G401 (cell line): ENCODE measurements around the gene WARS2. TPM values are rescaled to one million over a fixed set of nuclear protein-coding genes. Genes with fewer than 3 reads are reported as not detected.

Experiments
- DNase-seq: peaks from one replicate; pipeline ENCODE4 v3.0.0-alpha.2; 2015; ENCODE audit warnings: low spot score
- in situ Hi-C: cut with HindIII; loops from 2 replicates; pipeline ENCODE4 v1.10.0; 2016; ENCODE audit warnings: low sequenced_read_pairs, mixed read lengths
- total RNA-seq: library from RNA; depleted of rRNA; stranded (reverse); fragments of >200 nt; shearing (Covaris generic); gene quantifications from 2 replicates; pipeline ENCODE4 v1.2.3, GENCODE V29; 2014

Gene WARS2
- total RNA-seq, 1 experiment from 2014 or later, result 15.5 TPM

DNA sequence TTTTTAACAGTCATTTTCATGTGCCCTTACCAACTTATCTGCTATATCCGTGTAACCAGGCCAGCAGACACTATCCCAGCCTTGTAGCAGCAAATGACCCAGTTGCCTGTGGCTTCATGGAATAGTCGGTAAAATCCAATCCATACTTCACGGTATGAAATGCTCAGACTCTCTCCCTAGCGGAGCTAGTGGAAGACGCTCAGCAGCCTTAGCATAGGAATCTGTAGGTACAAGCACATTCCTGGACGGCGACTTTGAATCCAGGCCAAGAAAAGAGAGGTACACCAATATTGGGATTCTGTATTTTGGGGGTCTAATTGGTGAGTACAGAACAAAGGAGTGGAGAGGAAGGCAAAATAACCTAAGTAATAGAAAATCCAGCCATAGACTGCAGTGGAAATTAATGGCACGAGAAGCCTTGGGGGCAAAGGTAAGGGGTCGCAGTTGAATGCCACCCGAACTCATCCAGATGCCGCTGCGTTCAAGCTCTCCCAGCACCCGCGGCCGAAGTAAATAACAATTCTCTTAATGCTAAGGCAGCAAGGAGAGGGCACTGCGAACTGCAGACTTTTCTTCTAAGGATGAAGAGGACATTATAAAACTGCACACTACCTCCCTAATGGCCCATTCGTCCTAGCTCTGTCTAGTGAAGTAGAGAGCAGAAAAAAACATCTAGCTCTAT is 134.6 kb downstream of the WARS2 start:
- in situ Hi-C loops, result no loop called here
- no peak for DNase-seq

DNA sequence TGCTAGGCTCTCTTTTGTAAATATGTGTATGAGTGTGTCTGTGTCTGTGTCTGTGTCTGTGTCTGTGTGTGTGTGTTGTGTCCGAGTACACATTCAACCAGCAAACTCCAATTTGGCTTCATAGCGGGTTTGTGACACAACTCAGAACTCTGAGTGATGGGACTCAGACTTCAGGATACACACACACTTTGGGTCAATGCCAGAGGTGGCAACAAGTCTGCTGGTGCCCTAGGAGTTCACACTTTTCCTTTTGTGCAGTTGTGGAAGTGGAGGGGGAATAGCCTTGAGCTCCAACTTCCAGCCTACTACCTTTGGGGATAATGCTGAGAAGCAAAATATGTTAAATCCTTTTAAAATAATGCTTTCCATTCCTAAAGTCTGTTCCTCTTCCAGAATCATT is 135.7 kb downstream of the WARS2 start:
- no peak for DNase-seq
- in situ Hi-C loops, result no loop called here

DNA sequence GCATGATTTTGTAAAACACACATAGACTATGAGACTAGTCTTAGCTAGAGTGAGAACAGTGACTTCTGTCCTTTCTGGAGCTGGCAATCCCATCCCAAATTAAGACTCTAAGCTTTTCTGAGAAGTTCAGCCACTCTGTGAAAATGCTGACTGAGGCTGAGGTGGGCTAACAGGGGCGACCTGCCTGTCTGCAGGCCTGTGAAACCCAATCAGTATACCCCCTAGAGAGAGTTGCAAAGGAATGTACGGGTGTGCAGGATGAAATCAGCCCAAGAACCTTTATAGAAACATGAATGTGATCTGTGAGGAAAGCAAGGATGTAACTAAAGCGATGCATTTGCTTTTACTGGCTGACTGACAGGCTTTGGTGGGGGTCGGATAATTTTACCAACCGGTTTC is 136.3 kb downstream of the WARS2 start:
- in situ Hi-C loops, result no loop called here
- DNase-seq, result no peak

DNA sequence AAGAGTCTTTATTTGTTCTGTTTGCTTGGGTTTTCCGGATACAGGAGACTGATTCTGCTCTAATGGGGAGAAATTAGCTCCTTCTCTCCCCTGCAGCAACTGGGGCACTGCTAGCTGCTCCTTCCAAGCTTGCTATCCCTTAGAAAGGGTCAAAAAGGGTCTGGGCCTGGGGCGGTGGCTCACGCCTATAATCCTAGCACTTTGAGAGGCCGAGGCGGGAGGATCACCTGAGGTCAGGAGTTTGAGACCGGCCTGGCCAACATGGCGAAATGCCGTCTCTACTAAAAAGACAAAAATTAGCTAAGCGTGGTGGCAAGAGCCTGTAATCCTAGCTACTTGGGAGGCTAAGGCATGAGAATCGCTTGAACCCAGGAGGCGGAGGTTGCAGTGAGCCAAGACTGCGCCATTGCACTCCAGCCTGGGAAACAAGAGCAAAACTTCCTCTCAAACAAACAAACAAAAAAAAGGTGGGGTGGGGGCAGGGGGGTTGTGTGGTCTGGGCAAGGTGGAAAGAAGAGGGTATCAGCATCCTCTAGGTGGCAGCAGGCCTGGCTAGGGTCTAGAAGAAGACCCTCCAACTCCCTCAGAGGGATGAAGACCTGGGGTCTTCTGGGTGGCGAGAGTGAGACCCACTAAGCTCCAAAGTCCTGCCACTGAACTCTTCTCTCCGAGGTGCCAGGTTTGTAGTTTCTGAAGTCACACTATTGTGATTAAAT is 136.9 kb downstream of the WARS2 start:
- in situ Hi-C loops, result no loop called here
- no peak for DNase-seq

DNA sequence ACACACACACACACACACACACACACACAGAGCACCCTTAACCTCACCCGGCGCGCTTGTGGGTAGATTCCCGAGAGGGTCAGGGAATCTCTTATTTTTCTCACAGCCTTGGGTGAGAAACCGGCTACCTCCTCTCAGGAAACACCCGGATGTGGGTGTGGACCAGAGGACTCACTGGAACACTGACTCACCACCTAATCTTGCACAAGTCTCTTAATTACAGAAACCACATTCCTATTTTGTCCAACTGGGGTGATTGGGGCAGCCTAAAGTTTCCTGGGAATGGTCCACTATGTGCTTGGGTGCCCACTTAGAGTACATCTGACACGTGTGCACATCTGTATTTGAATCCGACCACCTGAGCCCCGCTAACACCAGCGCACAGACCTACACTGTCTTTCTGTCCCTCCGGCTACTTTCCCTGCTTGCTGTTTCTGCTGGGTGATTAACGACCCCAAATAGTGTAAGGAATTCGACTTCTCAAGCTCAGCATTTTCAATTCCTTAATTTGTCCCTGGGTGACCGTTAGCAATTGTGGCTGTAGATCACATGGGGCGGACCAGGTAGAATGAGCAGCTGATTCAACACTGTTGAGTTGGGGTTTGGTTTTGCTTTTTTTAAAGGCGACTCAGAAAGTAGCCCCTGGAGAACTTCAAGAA is 138.3 kb downstream of the WARS2 start:
- in situ Hi-C loops, result no loop called here
- no peak for DNase-seq

DNA sequence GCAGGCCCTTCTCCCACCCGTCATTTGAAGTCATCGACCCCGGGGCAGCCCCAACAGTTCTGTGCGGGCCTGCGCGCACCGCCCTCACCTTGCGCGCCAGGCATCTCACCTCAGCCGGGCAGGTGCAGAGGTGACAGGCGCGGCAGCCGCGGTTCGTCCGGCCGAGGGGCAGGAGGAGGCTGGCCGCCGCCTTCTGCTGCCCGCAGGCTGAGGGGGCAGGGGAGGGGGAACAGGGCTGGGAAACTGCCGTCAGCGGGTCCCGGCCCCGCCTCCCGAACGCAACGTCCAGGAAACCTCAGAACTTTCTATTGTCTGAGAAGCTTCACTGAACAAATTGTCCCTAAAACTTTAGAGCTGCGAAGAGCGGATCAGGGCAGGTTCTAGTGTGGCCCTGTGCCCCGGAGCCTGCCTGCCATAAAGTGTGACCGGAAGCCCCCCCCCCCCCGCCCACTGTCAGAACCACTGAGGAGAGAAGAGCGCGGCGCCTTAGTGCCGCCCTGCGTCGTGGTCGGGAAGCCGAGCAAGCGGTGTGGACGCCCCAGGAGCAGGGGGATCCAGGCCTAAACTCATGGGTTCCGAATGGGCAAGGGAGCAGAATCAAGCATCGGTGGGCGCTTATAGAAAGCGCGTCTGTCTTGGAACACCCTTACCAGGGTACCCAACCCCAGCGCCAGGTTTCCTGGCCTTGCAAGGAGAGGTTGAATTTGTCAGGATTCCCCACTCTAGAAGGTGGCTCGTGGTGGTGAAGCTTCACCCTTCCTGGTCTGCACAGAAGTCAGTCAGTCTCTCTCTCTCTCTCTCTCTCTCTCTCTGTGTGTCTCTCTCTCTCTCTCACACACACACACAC is 139.0 kb downstream of the WARS2 start:
- in situ Hi-C loops, result no loop called here
- DNase-seq, result no peak

DNA sequence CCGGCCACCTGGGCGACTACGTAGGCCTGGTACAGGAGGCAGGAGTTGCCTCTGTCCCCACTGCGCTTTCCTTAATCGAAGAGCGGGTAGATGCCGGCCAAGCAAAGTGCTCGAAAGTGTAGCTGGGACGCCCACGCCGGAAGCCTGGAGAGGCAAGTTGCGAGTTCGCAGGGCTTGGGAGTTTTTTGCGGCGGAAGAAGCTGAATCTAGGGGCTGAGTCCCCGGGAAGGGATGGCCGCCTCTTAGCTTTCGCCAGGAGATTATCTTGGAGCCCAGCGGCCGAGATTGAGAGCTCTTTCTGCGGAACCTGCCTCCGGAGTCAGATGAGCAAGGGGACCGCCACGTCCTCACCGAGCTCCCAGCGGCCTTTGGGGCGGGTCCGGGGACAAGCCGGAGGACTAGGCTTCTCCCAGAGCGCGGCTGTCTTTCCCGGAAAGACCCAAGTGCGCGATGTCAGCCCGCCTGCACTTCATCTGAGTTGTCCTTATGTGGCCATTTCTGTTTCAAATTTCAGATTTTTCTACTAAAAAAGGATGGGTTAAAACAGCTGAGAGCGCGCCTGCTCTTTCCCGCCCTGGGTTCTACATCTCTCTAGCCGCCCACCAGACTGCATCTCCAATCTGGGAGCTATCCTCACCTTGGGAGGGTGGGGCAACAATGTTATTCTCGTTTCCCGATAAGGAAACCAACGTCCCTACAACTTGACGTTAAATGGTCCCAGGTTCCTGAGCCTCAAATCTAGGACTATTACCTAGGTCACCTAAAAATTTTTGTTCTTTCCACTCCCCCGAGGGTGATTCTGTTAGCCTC is 139.9 kb downstream of the WARS2 start:
- DNase-seq, result no peak
- in situ Hi-C loops, result no loop called here

DNA sequence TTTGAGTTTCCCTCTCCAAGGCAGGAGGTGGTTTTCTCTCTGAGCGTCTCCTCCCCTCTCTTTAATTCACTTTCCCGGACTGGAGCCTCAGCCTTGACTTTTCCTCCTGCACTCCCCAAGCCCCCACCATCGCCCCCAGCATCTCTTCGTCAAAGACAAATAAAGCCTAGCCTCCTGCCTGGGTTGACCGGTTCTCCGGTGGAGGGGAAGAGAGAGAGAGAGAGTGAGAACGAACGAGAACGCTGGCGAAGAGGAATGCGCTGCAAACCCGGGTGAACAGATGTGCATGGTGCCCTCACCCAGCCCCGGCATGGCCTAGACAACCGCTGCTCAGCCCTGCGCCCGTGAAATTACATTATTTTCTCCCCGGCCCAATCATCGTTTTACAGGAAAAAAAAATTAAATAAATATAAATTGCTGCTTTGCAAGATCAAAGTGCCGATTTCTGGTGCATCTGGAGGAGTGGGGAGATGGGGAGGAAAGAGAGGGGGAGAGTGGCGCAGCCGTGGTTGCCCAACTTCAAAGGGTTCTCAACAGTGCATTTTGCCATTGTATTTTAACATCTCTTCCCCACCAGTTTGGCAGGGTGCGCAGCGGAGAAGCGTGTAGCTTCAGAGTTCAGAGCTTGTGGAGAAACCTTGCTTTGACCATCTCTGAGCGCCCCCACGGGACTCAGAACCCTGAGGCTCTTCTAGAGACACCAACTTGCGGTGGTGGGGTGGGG is 140.9 kb downstream of the WARS2 start:
- DNase-seq, result no peak
- in situ Hi-C loops, result no loop called here

DNA sequence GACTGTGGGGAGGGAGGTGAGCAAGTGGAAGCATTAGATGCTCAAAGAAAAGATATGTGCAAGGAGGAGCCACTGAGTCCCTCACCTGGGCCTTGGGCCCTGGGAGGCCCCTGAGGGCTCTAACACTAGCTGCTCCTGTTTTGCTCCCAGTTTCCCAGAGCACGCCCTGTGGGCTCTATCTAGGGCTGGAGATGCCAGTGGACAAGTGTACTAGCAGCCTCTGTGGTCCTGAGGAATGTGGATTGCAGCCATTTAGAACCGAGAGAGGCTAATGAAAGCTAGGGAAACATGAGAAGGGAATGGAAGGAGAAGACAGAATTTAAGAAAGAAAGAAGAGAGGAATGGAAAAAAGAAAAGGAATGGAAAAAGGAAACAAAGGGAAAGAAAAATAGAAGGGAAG is 142.3 kb downstream of the WARS2 start:
- in situ Hi-C loops, result no loop called here

DNA sequence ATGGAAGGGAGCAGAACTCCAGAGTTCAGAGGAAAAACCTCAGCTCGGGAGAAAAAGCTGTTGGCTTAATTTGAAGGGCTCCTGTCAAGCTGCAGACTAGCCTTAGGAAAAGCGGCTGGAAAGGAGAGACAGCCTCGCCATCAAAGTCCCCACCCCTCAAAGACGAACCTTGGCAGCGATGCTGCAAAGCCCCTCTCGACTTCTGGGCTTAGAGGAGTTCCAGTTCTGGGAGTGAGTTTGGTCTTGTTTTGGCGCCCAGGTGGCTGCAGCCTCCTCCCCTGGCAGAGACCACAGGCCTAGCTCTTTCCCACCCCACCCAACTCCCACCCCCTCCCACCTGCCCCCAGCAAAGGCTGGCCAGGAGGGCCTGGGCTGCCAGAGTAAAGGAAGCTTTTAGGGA is 143.2 kb downstream of the WARS2 start:
- in situ Hi-C loops, result no loop called here
- DNase-seq, result no peak

More for the DNA sequence above, 142.3 kb downstream of the WARS2 start:
- DNase-seq, result no peak

DNA sequence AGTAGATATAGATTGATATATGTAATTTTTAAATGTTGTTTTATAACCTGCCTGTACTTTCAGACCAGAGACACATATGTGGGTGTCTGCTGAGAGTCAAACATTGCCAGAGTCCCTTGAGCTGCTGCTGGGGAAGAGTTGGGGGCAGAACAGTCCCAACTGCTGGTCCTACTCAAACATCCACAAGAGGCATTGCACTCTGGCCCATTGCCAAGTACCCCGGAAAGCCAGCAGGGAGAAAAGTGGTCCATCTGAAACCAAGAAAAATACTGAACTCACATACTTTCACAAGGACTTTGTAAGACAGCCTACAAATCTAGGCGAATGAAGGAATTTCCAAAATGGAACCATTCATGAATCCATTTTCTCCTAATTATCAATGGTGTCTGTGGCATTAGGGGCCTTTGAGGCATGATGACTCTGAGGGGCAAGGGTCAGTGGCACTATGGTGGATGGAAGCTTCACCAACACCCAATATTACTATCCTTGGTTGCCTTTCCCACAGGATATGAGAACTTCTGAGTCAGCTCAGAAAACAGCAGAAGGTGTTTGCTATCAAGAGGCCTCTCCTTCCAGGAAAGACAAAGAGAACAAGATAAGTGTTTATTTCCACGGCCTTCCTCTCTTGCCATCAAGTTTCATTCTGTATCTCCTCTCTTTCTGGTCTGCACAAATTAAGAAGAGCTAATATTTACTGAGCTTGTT is 145.0 kb downstream of the WARS2 start:
- no peak for DNase-seq
- in situ Hi-C loops, result no loop called here

DNA sequence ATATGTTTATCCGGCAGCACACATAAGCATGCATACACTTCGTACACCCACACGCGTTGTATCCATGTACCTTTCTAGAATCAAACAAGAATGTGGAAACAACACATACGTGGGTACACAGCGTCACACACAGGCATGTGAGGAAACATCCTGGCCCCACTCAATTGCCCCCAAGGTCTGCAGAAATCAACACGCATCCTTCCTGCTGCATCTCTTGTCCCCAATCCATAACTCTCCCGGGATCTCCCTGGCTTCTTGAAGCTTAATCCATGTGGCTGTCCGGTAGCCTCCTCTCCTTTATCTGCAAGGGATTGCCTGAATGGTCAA is 146.8 kb downstream of the WARS2 start:
- DNase-seq, result no peak
- in situ Hi-C loops, result no loop called here

DNA sequence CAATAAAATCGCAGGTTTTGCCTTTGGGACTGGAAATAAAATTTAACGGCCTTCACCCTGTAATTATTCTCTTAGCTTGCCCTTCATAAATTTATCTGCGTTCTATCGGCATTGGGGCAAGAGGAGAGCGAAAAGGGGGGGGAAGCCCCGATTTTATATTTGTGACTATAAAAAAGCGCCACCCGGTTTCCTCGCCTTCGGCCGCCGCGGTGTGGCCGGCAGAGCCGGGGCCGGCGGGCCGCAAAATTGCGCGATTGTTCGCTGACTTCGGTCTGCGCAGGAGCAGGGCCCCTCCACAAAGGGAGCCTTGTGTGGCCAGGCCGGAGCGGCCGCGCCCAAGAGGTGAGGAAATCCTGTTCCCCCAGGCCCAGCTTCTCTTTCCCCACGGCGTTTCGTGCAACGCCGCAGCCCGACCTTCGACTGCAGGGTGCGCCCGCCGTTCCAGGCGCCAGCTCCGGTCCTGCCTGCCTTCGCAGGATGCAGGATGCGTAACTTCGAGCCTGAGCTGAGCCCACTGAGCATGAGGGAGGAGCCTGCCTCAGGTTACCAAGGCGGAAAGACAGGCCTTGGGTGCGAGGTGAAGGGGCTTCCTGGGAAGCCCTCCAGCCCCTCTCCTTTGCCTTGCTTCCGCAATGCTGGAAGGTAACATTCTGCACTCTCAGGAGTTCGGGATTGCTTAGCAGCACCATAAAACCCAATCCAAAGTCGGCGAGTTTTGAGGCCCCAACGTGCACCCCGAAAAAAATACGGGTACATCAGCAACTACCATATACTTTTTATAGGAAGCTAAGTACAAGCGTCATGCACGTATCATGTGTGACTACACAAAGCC is 147.4 kb downstream of the WARS2 start:
- DNase-seq, result no peak
- in situ Hi-C loops, result no loop called here

DNA sequence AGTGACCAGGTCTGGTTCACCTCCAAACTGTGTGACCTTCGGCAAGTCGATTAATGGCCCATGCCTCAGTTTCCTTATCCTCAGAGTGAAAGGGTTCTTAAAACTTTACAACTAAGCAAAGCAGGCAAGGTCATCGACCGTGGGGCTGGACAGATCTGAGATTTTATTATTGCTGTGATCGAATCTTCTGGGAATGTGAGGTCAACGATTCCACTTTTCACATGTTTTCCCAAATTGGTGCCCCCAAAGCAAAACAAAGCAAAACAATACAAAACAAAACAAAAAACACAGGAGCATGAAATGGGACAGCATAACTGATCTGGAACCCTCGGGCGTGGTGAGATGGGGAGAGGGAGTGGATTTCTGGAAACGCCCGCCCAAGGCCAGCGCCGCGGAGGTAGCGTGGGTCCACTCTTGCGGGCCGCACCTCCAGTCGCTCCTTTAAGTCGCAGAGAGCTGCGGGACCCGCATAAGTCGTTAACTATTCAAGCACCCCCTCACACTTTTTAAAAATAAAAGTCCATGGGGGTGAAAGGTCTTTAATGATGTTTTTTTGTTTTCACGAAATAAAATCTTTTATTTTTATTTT is 148.1 kb downstream of the WARS2 start:
- in situ Hi-C loops, result no loop called here
- no peak for DNase-seq

DNA sequence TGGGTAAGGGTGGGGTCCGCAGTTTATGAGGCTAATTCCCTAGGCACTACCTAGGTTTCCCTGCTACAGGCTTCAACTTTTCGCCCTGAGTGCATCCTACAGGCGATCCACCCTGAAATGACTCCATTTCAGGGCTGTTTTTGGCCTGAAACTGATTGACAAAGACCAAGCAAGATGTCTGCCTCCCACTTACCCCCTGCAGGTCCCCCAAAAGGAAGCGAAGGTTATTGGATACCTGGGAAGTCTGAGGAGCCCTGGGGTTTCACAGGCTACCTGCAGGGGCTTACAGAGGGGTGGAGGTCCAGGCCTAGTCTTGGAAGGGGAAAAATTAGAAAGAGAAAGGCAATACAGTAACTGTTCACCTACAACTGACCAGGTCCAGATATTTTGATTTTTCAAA is 149.0 kb downstream of the WARS2 start:
- DNase-seq, result no peak
- in situ Hi-C loops, result no loop called here

DNA sequence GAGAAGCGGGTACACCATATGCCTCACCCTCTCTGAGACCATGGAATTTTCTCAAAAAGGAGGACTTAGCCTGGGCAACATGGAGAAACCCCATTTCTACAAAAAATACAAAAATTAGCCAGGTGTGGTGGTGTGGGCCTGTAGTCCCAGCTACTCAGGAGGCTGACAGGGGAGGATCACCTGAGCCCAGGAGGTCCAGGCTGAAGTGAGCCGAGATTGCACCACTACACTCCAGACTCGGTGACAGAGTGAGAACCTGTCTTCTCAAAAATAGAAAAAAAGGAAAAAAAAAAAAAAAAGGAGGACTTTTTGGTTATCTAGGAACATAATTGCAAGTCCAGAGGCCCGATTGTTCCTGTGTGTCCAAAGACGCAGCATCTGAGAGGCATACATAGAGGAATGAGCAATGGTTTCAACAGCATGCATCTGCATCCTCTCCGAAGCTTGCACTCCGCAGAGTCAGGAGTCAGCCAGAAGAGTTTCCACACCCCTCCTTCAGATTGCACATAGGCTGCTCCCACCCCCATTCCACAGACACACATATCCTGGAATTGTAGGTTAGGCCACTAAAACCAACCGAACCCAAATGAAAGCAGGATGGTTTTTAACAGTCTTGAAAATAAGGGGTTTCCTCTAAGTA is 149.8 kb downstream of the WARS2 start:
- no peak for DNase-seq
- in situ Hi-C loops, result no loop called here
